Inferior parietal cortex (tissue), 1 donor: Measurements from ENCODE around the gene FAM8A1.
"Not testable (repeated sequence)": the region's sequence is repeated elsewhere in the genome, so short reads cannot be mapped to it uniquely, and the experiment has no call there.

Source experiments
- DNase-seq: peaks from one replicate; pipeline ENCODE4 v3.0.0-alpha.2; 2016; ENCODE audit errors: extremely low spot score

The FAM8A1 gene, protein sequence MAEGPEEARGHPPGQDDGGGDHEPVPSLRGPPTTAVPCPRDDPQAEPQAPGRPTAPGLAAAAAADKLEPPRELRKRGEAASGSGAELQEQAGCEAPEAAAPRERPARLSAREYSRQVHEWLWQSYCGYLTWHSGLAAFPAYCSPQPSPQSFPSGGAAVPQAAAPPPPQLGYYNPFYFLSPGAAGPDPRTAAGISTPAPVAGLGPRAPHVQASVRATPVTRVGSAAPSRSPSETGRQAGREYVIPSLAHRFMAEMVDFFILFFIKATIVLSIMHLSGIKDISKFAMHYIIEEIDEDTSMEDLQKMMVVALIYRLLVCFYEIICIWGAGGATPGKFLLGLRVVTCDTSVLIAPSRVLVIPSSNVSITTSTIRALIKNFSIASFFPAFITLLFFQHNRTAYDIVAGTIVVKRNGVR

GRCh38 chr6:17599877-17600526, at the start of gene FAM8A1:
FAM8A1 (plus strand) TSS chr6:17600302; CDS start chr6:17600410, 108 bp downstream.
- DNase-seq = peak; percentile 92

DNA sequence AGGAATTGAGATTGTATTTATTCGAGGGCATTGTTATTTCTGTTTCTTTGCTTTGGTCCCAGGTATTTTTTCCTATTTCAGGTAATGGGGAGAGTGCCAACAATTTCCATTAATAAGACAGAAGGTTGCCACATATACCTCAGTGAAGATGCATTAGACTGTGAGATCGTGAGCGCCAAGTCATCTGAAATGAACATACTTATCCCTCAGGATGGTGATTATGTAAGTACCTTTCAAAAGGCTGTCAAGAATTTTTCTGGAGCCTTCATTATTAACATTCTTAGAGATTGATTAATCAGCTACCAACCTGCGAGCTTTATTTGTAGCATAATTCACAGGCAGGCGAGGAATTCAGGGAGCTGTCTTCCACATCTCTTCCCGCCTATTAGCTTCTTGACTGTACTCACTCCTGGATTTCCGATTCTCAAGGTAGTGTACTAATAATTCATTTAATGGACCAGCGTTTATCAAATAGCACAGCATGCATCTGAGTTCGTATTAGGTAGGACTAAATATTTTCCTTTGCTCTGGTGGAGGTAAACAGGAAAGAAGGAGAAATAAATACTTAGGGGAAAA, 48.6 kb upstream of the FAM8A1 start:
- DNase-seq = no peak

GRCh38 chr6:17552861-17553260, 47.2 kb upstream of the FAM8A1 start:
- DNase-seq = no peak

DNA sequence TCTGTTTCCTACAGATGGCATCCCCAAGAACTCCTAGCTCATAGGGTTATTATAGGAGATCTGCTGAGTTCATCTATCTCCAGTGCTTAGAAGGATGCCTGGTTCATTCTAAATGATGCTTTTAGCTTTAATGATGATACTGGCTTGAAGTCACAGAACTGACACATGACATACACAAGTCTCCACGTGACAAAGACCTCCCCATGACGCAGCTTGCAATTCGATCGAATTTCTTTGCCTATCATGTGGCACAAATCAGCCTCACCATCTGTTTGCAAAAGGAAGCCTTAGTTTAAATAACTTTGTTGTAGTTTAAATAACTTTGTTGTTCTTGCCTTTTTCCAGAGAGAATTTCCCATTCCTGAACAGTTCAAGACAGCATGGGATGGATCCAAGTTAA, 44.1 kb upstream of the FAM8A1 start:
- no peak for DNase-seq

- DNase-seq = no peak
These were observed 37.5 kb upstream of the FAM8A1 start for GRCh38 chr6:17562636-17563035.

DNA sequence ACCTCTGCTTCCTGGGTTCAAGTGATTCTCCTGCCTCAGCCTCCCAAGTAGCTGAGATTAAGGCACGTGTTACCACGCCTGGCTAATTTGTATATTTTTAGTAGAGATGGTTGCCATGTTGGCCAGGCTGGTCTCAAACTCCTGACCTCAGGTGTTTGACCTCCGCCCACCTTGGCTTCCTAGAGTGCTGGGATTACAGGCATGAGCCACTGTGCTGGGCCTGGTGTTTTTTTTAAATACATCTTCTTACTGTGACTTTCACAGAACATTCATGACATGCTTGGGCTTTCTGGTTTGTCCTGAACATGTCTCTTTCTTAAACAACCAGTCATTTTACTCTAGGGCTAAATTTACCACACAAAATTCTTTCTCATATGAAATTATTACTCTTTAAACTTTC, 34.7 kb upstream of the FAM8A1 start:
- no peak for DNase-seq

- DNase-seq = no peak
These were observed 25.1 kb upstream of the FAM8A1 start for GRCh38 chr6:17574866-17575560.

- DNase-seq = no peak
These were observed 23.0 kb upstream of the FAM8A1 start for GRCh38 chr6:17577059-17577458.

- DNase-seq = no peak
These were observed 19.5 kb upstream of the FAM8A1 start for GRCh38 chr6:17580518-17581048.

DNA sequence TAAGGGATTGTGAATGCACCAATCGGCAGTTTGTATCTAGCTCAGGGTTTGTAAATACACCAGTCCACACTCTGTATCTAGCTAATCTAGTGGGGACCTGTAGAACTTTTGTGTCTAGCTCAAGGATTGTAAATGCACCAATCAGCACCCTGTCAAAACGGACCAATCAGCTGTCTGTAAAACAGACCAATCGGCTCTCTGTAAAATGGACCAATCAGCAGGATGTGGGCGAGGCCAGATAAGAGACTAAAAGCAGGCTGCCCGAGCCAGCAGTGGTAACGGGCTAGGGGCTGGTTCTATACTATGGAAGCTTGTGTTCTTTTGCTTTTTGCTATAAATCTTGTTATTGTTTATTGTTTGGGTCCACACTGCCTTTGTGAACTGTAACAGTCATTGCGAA, 18.8 kb upstream of the FAM8A1 start:
- DNase-seq = not testable (repeated sequence)

- no peak for DNase-seq
These were observed 16.3 kb upstream of the FAM8A1 start for GRCh38 chr6:17583811-17584210.

DNA sequence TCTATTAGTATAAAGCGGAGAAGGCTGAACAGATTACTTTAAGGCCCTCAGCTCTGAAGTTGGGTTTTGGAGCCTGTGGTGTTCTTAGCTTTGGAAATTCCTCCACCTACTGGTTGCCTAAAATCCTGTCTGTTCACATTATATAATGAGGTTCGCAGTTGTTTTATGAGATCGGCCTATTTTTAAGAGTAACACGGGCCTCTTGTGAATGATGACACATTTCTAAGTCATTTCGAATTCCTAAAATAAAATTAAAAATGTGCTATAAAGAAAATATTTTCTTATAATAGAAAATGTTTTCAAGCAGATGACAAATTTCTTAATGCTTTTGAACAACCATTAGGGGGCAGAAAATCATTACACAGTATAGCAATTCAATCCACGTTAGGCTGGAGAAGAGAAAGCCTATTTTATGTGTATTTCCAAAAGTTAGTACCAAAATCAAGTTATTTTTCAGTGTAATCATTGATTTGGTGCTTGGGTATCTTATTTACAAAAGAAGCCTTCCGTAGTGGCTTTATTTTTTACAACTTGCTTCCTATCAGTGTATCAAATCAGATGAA, 15.8 kb upstream of the FAM8A1 start:
- DNase-seq = peak; percentile 89

DNA sequence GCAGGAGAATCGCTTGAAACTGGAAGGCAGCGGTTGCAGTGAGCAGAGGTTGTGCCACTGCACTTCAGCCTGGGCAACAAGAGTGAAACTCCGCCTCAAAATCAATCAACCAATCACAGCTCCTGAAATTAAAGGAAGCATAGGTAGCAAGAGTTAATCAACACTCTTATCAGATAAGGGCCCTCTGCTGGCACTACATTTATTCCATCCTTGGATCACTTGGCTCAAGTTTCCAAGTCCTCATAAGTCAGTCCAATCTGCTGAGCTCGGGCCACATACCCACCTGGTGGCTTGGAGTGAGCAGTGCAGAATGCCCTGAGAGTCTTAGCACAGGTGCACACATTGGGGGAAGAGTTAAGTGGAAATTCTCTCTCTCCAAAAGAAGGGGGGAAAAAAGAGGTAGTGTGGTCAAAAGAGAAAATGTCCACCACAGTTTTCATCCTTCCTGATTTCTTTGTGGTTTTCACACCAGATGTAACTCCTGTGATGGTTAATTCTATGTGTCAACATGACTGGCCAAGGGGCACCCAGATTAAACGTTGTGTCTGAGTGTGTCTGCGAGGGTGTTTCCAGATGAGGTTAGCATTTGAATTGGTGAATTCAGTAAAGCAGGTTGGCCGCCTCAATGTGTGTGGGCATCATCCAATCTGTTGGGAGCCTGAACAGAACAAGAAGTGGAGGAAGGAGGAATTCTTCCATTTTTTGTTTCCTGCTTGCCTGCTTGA, 14.2 kb upstream of the FAM8A1 start:
- DNase-seq = no peak

- not testable (repeated sequence) for DNase-seq
These were observed 13.5 kb upstream of the FAM8A1 start for GRCh38 chr6:17586623-17587022.

- DNase-seq = no peak
These were observed 12.1 kb upstream of the FAM8A1 start for GRCh38 chr6:17588011-17588410.

DNA sequence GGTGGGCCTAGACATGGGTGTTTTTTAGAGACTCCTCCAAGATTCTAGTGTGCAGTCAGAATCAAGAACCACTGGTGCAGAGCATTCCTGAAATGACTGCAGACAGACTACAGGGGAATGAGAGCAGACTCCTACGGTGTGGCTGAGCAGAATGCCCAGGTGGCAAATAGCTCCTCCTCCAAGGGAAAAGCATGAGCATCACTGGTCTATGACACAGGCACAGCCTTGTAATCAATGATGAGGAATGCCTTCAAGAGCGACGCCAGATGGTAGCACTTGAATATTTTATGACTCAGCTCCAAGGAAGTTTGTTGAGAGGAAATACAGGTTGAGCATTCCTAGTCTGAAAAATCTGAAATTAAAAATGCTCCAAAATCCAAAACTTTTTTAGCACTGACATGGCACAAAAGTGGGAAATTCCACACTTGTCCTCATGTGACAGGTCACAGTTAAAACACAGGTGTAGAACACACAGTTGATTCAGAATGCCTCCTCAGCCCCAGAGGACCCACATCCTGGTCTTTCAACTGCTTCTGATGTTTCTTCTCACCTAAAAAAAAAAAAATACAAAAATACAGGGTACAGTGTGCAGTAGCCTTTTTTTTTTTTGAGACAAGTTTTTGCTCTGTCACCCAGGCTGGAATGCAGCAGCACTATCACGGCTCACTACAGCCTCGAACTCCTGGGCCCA, 10.6 kb upstream of the FAM8A1 start:
- DNase-seq = no peak

- no peak for DNase-seq
These were observed 8.8 kb upstream of the FAM8A1 start for GRCh38 chr6:17591287-17591686.

DNA sequence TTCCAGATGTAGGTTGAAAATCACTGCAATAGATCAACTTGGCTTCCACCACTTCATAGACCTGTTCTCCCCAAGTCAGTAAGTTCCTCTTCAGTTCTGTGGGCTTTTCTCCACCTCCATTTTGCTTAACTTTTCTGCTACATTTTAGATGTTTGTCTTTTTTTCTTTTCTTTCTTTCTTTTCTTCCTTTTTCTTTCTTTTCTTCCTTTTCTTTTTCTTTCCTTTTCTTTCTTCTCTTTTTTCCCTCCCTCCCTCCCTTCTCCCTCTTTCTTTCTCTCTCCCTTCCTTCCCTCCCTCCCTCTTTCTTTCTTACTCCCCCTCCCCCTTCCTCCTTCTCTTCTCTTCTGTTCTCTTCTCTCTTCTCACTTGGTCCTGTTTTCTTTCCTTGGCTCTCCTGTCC, 6.9 kb upstream of the FAM8A1 start:
- DNase-seq = no peak

- no peak for DNase-seq
These were observed 4.0 kb upstream of the FAM8A1 start for GRCh38 chr6:17596085-17596484.
